Peyer's patch (tissue), 4 donors: ENCODE results near the gene TSSC4.

Experiments
- CTCF ChIP-seq, 6 experiments: fragments of 450-650 bp in 4 of 6; fragments of 200-600 bp in 2 of 6; sonication (generic) in 1 of 6; IDR thresholded peaks; one replicate each; pipeline ENCODE4 v1.5.1; 2017 to 2019; ENCODE audit warnings: antibody characterized with exemption in 6 of 6, mild to moderate bottlenecking in 3 of 6, moderate library complexity in 1 of 6
- POLR2A ChIP-seq, 2 donors: fragments of 450-650 bp; IDR thresholded peaks; one replicate each; pipeline ENCODE4 v1.5.1; 2017; ENCODE audit warnings: antibody characterized with exemption in 2 of 2, mild to moderate bottlenecking in 2 of 2, moderate library complexity in 2 of 2

GRCh38 chr11:2409611-2410468, 9.3 kb downstream of the TSSC4 start:
- TF ChIP-seq CTCF (IDR thresholded peaks at IDR 0.05) (no peak), POLR2A (IDR thresholded peaks at IDR 0.05) (no peak)
